Gastrocnemius medialis (tissue), 4 donors: ENCODE results near the gene KCNC1. TPM values are rescaled to one million over a fixed set of nuclear protein-coding genes. Genes with fewer than 3 reads are reported as not detected.

Experiments
- ATAC-seq, 2 donors: fragments of 150-250 bp; one replicate each; pipeline ENCODE4 v1.9.1; 2016
- DNase-seq, 2 donors: peaks; one replicate each; pipeline ENCODE4 v3.0.0-alpha.2; 2019
- H3K27ac ChIP-seq, 4 donors: fragments of 200-600 bp; sonication (generic); 1 replicate in 1 of 4; 2 replicates in 3 of 4; pipeline ENCODE4 v1.5.1; 2016 to 2018; ENCODE audit warnings: mild to moderate bottlenecking in 2 of 4, moderate library complexity in 1 of 4
- H3K27me3 ChIP-seq, 3 donors: fragments of 200-600 bp; sonication (generic) in 2 of 3; 1 replicate in 1 of 3; 2 replicates in 2 of 3; pipeline versions ENCODE4 v1.5.1 to v1.6.0; 2016 to 2019; ENCODE audit warnings: mild to moderate bottlenecking in 1 of 3, moderate library complexity in 1 of 3
- H3K36me3 ChIP-seq, 2 donors: fragments of 200-600 bp; sonication (generic) in 1 of 2; one replicate each; pipeline ENCODE4 v1.5.1; 2017 to 2018
- H3K4me1 ChIP-seq, 2 donors: fragments of 200-600 bp; sonication (generic) in 1 of 2; one replicate each; pipeline ENCODE4 v1.5.1; 2016 to 2017; ENCODE audit warnings: mild to moderate bottlenecking in 2 of 2
- H3K4me3 ChIP-seq, 4 donors: fragments of 200-600 bp; sonication (generic) in 3 of 4; 1 replicate in 1 of 4; 2 replicates in 3 of 4; pipeline ENCODE4 v1.5.1; 2016 to 2019; ENCODE audit warnings: mild to moderate bottlenecking in 2 of 4
- H3K9me3 ChIP-seq, 3 donors: fragments of 200-600 bp; sonication (generic) in 2 of 3; 1 replicate in 1 of 3; 2 replicates in 2 of 3; pipeline ENCODE4 v1.5.1; 2016 to 2019
- CTCF ChIP-seq, 5 experiments: fragments of 450-650 bp in 3 of 5; fragments of 200-600 bp in 2 of 5; sonication (generic) in 2 of 5; IDR thresholded peaks in 4 of 5; conservative IDR thresholded peaks in 1 of 5; 1 replicate in 4 of 5; 2 replicates in 1 of 5; pipeline ENCODE4 v1.5.1; 2016 to 2019; ENCODE audit warnings: antibody characterized with exemption in 5 of 5, mild to moderate bottlenecking in 3 of 5, moderate library complexity in 3 of 5
- POLR2A ChIP-seq, 2 donors: fragments of 450-650 bp; IDR thresholded peaks; one replicate each; pipeline ENCODE4 v1.6.1; 2017; ENCODE audit warnings: antibody characterized with exemption in 2 of 2, mild to moderate bottlenecking in 2 of 2, moderate library complexity in 2 of 2
- in situ Hi-C, 4 donors: fragments of 200-750 bp; cut with MboI; loops; one replicate each; pipeline versions ENCODE4 v1.15.0 to v1.8.0; 2017; ENCODE audit warnings: low sequenced_read_pairs in 4 of 4
- intact Hi-C: fragments of 100-400 bp; cut with DNase I; formaldehyde crosslinking; loops from one replicate; pipeline ENCODE4 v1.15.1; 2023; ENCODE audit warnings: low total_unique reads
- total RNA-seq, 4 donors: library from RNA; depleted of rRNA; stranded (reverse); fragments of >200 nt; gene quantifications; one replicate each; pipeline versions ENCODE4 v1.1.0 to v1.2.3, GENCODE V29; 2016

Gene KCNC1
- total RNA-seq, 4 donors from 2014 or later: 0.03 to 0.53 (median 0.15) TPM

DNA sequence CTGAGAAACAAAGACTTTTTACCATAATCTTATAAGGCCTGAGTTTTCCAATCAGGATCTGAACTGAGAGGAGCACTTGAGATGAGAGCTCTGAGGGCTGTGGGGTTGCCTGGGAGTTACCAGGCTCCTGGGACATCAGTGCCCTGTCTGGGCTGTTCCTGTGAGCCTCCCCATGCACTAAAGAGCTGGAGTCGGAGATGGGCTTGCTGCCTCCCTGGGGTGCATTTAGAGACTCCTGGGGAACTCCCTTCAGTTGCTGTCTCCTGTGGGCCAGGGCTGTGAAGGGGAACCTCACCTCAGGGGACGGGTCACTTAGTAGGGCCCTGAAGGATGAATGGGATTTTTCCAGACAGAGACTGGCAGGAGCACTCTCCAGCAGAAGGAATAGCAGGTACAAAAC, 33.3 kb downstream of the KCNC1 start:
- ATAC-seq: no peak
- no peaks in the 10 kb centered on the region for H3K9me3 ChIP-seq
- in situ Hi-C loops (loop anchor here in 1 of 4 donors (10.0 kb wide), 1 partner anchor 207 kb away; no protein-coding TSS in a partner anchor), intact Hi-C loops (no loop called here)
- H3K4me1 ChIP-seq: no peaks in the 10 kb centered on the region
- no peak overlapping the region for H3K27ac ChIP-seq
- H3K4me3 ChIP-seq: no peak overlapping the region
- no peak for DNase-seq
- no peaks in the 10 kb centered on the region for H3K36me3 ChIP-seq
- TF ChIP-seq CTCF (IDR thresholded peaks at IDR 0.05 in 4 of 5, conservative IDR thresholded peaks at IDR 0.05 in 1 of 5) (no peak), POLR2A (IDR thresholded peaks at IDR 0.05) (no peak)
- H3K27me3 ChIP-seq: no peaks in the 10 kb centered on the region

- DNase-seq: no peak
- intact Hi-C loops (no loop called here), in situ Hi-C loops (loop anchor here in 1 of 4 donors (10.0 kb wide), 1 partner anchor 206 kb away; no protein-coding TSS in a partner anchor)
- H3K27me3 ChIP-seq: no peaks in the 10 kb centered on the region
- no peak overlapping the region for H3K4me3 ChIP-seq
- H3K27ac ChIP-seq: no peak overlapping the region
- H3K4me1 ChIP-seq: no peaks in the 10 kb centered on the region
- no peak for ATAC-seq
- no peaks in the 10 kb centered on the region for H3K36me3 ChIP-seq
- no peak for TF ChIP-seq CTCF (IDR thresholded peaks at IDR 0.05 in 4 of 5, conservative IDR thresholded peaks at IDR 0.05 in 1 of 5)
- no peak for TF ChIP-seq POLR2A (IDR thresholded peaks at IDR 0.05)
- H3K9me3 ChIP-seq: no peaks in the 10 kb centered on the region
Measured at GRCh38 chr11:17768547-17768946, 34.0 kb downstream of the KCNC1 start.

- Histone ChIP-seq H3K4me3 (no peak overlapping the region), H3K27ac (no peak overlapping the region), H3K36me3 (no peaks in the 10 kb centered on the region), H3K4me1 (no peaks in the 10 kb centered on the region), H3K9me3 (no peaks in the 10 kb centered on the region), H3K27me3 (no peaks in the 10 kb centered on the region)
- in situ Hi-C loops (loop anchor here in 1 of 4 donors (10.0 kb wide), 1 partner anchor 206 kb away; no protein-coding TSS in a partner anchor), intact Hi-C loops (no loop called here)
- DNase-seq (no peak), ATAC-seq (no peak)
- TF ChIP-seq CTCF (IDR thresholded peaks at IDR 0.05 in 4 of 5, conservative IDR thresholded peaks at IDR 0.05 in 1 of 5) (no peak), POLR2A (IDR thresholded peaks at IDR 0.05) (no peak)
Measured at GRCh38 chr11:17769218-17769617, 34.6 kb downstream of the KCNC1 start.

- TF ChIP-seq POLR2A (IDR thresholded peaks at IDR 0.05) (no peak), CTCF (IDR thresholded peaks at IDR 0.05 in 4 of 5, conservative IDR thresholded peaks at IDR 0.05 in 1 of 5) (no peak)
- Histone ChIP-seq H3K9me3 (no peaks in the 10 kb centered on the region), H3K27me3 (no peaks in the 10 kb centered on the region), H3K4me1 (no peaks in the 10 kb centered on the region), H3K36me3 (no peaks in the 10 kb centered on the region), H3K27ac (no peak overlapping the region), H3K4me3 (no peak overlapping the region)
- DNase-seq (no peak), ATAC-seq (no peak)
- intact Hi-C loops: loop anchor here (2.0 kb wide), 1 partner anchor 77 kb away; no protein-coding TSS in a partner anchor
- in situ Hi-C loops: no loop called here
Measured at GRCh38 chr11:17770048-17770652, 35.6 kb downstream of the KCNC1 start.
